B cell (primary cell): Measurements from ENCODE around the gene LRCOL1. TPM values are rescaled to one million over a fixed set of nuclear protein-coding genes. Genes with fewer than 3 reads are reported as not detected.

Experiments used
- ATAC-seq: fragments of 200-7000 bp; cut with Tn5 transposase; one replicate; pipeline ENCODE4 v1.10.0; 2021; ENCODE audit warnings: low read depth, mild to moderate bottlenecking, moderate number of reproducible peaks, moderate library complexity
- CTCF ChIA-PET: fragments of 350-600 bp; sonication (Branson Sonifier 250); formaldehyde crosslinking; loops from one replicate; lab custom pipeline; 2021; ENCODE audit warnings: antibody characterized with exemption, inconsistent platforms; lab: Charles Lee
- POLR2A ChIA-PET: fragments of 350-600 bp; sonication (Branson Sonifier 250); formaldehyde crosslinking; loops from one replicate; lab custom pipeline; 2021; ENCODE audit warnings: antibody characterized with exemption; lab: Charles Lee
- DNase-seq: peaks from one replicate; pipeline ENCODE4 v3.0.0; 2013
- H2AFZ ChIP-seq: 2 replicates; pipeline ENCODE4 v1.6.1; 2012; ENCODE audit warnings: mild to moderate bottlenecking, low read depth, low read length; ENCODE audit not compliant: insufficient read depth, poor library complexity, severe bottlenecking
- H3K27ac ChIP-seq, 2 donors: 1 replicate in 1 of 2; 2 replicates in 1 of 2; pipeline ENCODE4 v1.5.1; 2012 to 2013; ENCODE audit warnings: low read length in 2 of 2, mild to moderate bottlenecking in 2 of 2, moderate library complexity in 1 of 2
- H3K27me3 ChIP-seq, 4 experiments: fragments of 200-600 bp in 1 of 4; sonication (generic) in 1 of 4; replicated peaks in 1 of 4; 1 replicate in 2 of 4; 2 replicates in 2 of 4; pipeline versions ENCODE4 v1.6.1 to v1.7.0; 2013 to 2016; ENCODE audit warnings: low read length in 3 of 4, mild to moderate bottlenecking in 2 of 4, mixed read lengths in 1 of 4, moderate library complexity in 1 of 4; ENCODE audit not compliant: insufficient read depth in 4 of 4, control insufficient read depth in 3 of 4; ENCODE audit errors: control extremely low read depth in 1 of 4
- H3K36me3 ChIP-seq, 2 experiments: replicated peaks in 1 of 2; 1 replicate in 1 of 2; 2 replicates in 1 of 2; pipeline versions ENCODE4 v1.6.1 to v1.7.1; 2013; ENCODE audit warnings: low read length in 1 of 2; ENCODE audit not compliant: insufficient read depth in 2 of 2, control insufficient read depth in 1 of 2; ENCODE audit errors: control extremely low read depth in 1 of 2, extremely low read depth in 1 of 2
- H3K4me1 ChIP-seq, 2 donors: fragments of 200-600 bp in 1 of 2; sonication (generic) in 1 of 2; 1 replicate in 1 of 2; 2 replicates in 1 of 2; pipeline versions ENCODE4 v1.5.1 to v1.6.1; 2013 to 2017; ENCODE audit warnings: low read length in 2 of 2; ENCODE audit not compliant: control insufficient read depth in 2 of 2, insufficient read depth in 2 of 2
- H3K4me2 ChIP-seq: replicated peaks from 2 replicates; pipeline ENCODE3; 2012; ENCODE audit warnings: mild to moderate bottlenecking, low read depth, low read length; ENCODE audit not compliant: poor library complexity, severe bottlenecking
- H3K4me3 ChIP-seq, 5 experiments: fragments of 200-600 bp in 1 of 5; sonication (generic) in 1 of 5; 1 replicate in 3 of 5; 2 replicates in 2 of 5; pipeline versions ENCODE4 v1.5.1 to v1.7.0; 2011 to 2016; ENCODE audit warnings: low read length in 4 of 5, mild to moderate bottlenecking in 4 of 5, low read depth in 2 of 5, control low read depth in 1 of 5, moderate library complexity in 1 of 5; ENCODE audit not compliant: insufficient read depth in 1 of 5; ENCODE audit errors: control extremely low read depth in 1 of 5, extremely low read depth in 1 of 5
- H3K79me2 ChIP-seq: fragments of 200-600 bp; sonication (generic); one replicate; pipeline ENCODE4 v1.6.0; 2016; ENCODE audit warnings: low read length; ENCODE audit not compliant: control insufficient read depth, insufficient read depth
- H3K9ac ChIP-seq: fragments of 200-600 bp; sonication (generic); 2 replicates; pipeline ENCODE4 v1.6.1; 2017; ENCODE audit warnings: mild to moderate bottlenecking, low read length, moderate library complexity
- H3K9me3 ChIP-seq, 3 donors: one replicate each; pipeline versions ENCODE4 v1.6.1 to v1.7.1; 2013; ENCODE audit warnings: low read length in 2 of 3; ENCODE audit not compliant: control insufficient read depth in 2 of 3, insufficient read depth in 1 of 3; ENCODE audit errors: control extremely low read depth in 1 of 3
- H4K20me1 ChIP-seq: 2 replicates; pipeline ENCODE4 v1.6.0; 2012; ENCODE audit warnings: mild to moderate bottlenecking, low read length; ENCODE audit not compliant: insufficient read depth, control insufficient read depth, poor library complexity, severe bottlenecking
- H3K27ac Mint-ChIP-seq: one replicate; pipeline ENCODE4 v1.8.0; 2021; ENCODE audit warnings: mixed read lengths
- H3K27me3 Mint-ChIP-seq: one replicate; pipeline ENCODE4 v1.8.0; 2021; ENCODE audit warnings: mixed read lengths
- H3K4me1 Mint-ChIP-seq: one replicate; pipeline ENCODE4 v1.8.0; 2021; ENCODE audit warnings: mixed read lengths
- H3K4me3 Mint-ChIP-seq: one replicate; pipeline ENCODE4 v1.8.0; 2021; ENCODE audit warnings: mixed read lengths
- H3K9me3 Mint-ChIP-seq: one replicate; pipeline ENCODE4 v1.8.0; 2022; ENCODE audit warnings: mixed read lengths; ENCODE audit not compliant: insufficient read depth
- EZH2 ChIP-seq: IDR thresholded peaks from 2 replicates; pipeline ENCODE4 v1.6.1; 2012; ENCODE audit warnings: borderline replicate concordance, low read depth, mild to moderate bottlenecking, moderate library complexity, low read length; ENCODE audit not compliant: insufficient read depth, poor library complexity, severe bottlenecking
- WGBS: methylation state at CpG from one replicate; pipeline ENCODE4 v1.1.5; 2013; ENCODE audit warnings: missing lambda C conversion rate; ENCODE audit not compliant: insufficient coverage; 5-methylcytosine and 5-hydroxymethylcytosine counted together
- intact Hi-C: fragments of 100-400 bp; cut with micrococcal nuclease; formaldehyde crosslinking; loops from one replicate; pipeline ENCODE4 v1.10.0; 2022
- polyA plus RNA-seq: library from polyadenylated mRNA; depleted of rRNA; stranded (reverse); fragments of >200 nt; gene quantifications from 2 replicates; pipeline ENCODE4 v1.2.3, GENCODE V29; 2012
- total RNA-seq, 2 donors: library from RNA; stranded (reverse); fragments of 120-200 nt in 1 of 2; gene quantifications; 1 replicate in 1 of 2; 2 replicates in 1 of 2; pipeline versions ENCODE4 v1.2.3 to v1.2.4, GENCODE V29; 2013 to 2022
- TF ChIP-seq, protein P1 (sequence below): fragments of 200-600 bp; IDR thresholded peaks from one replicate; pipeline ENCODE4 v1.8.0; 2022; ENCODE audit warnings: antibody characterized with exemption, mild to moderate bottlenecking

The LRCOL1 gene
- total and polyA plus RNA-seq, 2 donors (not counting 1 experiment from before 2014, with no cell fraction given) = not detected

DNA sequence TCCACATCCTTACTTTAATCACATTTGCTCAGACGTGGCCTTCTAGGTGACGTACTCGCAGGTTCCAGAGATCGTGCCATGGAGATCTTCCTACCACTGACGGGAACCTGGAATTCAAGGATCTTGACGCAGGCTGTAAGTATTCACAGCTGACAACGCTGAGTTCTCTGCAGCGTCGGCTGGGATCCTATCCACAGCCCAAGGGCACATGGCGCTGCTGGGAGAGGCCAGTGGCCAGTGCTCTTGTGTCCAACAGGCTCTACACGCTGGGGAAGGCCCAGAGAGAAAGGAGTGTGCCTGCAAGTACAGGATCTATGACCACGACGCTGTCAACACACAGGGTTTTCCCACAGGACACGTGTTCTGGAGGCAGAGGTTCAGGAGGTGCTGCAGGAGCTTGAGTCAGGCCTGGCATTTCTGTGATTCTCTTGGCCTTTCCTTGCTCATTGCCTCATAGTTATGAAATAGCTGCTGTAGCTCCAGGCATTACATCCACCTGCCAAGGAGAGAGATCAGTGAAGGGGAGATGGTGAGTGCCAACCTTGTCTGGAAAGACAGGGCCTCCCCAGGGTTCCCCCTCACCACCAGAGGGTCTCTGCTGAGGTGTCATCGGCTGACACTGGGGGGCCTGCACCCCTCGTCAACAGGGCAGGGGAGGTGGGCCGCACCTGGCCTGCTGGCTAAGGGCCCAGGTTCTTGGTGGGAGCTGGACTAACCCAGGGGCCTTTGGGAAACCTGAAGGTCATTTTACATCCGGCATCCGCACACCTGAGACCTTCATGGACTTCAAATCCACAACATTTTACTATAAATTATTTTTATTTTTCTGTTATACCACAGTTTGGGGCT, 21.3 kb downstream of the LRCOL1 start:
- H3K9me3 ChIP-seq = peaks cover 0 to 13% (median 0%) of the 10 kb centered on the region in 3 donors
- peaks cover 0 to 6% (median 1%) of the 10 kb centered on the region in 4 experiments for H3K27me3 ChIP-seq
- no peaks in the 10 kb centered on the region for H4K20me1 ChIP-seq
- H2AFZ ChIP-seq = no peak overlapping the region
- POLR2A ChIA-PET = no interaction called here
- no peak overlapping the region for H3K4me3 Mint-ChIP-seq
- H3K27ac Mint-ChIP-seq = no peak overlapping the region
- ATAC-seq (no peak), DNase-seq (no peak)
- no peaks in the 10 kb centered on the region for H3K9me3 Mint-ChIP-seq
- no peak overlapping the region for H3K9ac ChIP-seq
- H3K36me3 ChIP-seq = peaks cover 0 to 5% of the 10 kb centered on the region in 2 experiments
- WGBS = 87% methylated on average over 16 of the region's 19 CpGs
- H3K4me1 Mint-ChIP-seq = no peaks in the 10 kb centered on the region
- CTCF ChIA-PET = no interaction called here
- intact Hi-C loops = no loop called here
- H3K4me2 ChIP-seq = no peak overlapping the region
- no peak overlapping the region for H3K27ac ChIP-seq
- peaks cover 5% of the 10 kb centered on the region for H3K27me3 Mint-ChIP-seq
- TF ChIP-seq EZH2 = no peak
- TF ChIP-seq, protein P1, sequence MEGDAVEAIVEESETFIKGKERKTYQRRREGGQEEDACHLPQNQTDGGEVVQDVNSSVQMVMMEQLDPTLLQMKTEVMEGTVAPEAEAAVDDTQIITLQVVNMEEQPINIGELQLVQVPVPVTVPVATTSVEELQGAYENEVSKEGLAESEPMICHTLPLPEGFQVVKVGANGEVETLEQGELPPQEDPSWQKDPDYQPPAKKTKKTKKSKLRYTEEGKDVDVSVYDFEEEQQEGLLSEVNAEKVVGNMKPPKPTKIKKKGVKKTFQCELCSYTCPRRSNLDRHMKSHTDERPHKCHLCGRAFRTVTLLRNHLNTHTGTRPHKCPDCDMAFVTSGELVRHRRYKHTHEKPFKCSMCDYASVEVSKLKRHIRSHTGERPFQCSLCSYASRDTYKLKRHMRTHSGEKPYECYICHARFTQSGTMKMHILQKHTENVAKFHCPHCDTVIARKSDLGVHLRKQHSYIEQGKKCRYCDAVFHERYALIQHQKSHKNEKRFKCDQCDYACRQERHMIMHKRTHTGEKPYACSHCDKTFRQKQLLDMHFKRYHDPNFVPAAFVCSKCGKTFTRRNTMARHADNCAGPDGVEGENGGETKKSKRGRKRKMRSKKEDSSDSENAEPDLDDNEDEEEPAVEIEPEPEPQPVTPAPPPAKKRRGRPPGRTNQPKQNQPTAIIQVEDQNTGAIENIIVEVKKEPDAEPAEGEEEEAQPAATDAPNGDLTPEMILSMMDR = no peak
- H3K79me2 ChIP-seq = no peaks in the 10 kb centered on the region
- H3K4me3 ChIP-seq = no peak overlapping the region
- no peaks in the 10 kb centered on the region for H3K4me1 ChIP-seq

DNA sequence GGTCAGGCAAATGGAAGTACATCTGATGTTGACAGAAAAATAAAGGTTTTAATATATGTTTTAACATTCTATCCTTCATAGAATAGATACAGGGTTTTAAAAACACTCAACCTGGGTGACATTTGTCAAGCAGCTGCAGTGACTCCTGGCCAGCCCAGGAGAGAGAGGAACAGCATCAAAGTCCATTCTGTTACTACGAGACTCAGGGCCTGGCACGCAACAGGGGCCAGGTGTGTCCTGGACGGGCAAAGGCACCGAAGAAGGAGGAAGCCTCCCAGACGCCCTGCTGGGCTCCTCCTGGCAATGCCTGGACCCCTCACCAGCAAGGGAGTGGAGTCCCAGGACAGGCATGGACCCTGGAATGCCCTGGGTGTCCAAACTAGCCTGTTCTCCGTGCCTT, 22.1 kb downstream of the LRCOL1 start:
- no peaks in the 10 kb centered on the region for H3K79me2 ChIP-seq
- no peak overlapping the region for H3K4me2 ChIP-seq
- DNase-seq (no peak), ATAC-seq (no peak)
- H3K27ac Mint-ChIP-seq = no peak overlapping the region
- H3K27me3 Mint-ChIP-seq = no peaks in the 10 kb centered on the region
- no peak overlapping the region for H3K9ac ChIP-seq
- no peak overlapping the region for H3K4me3 ChIP-seq
- no peaks in the 10 kb centered on the region for H3K4me1 ChIP-seq
- no peak overlapping the region for H3K27ac ChIP-seq
- TF ChIP-seq, protein P1 = no peak
- TF ChIP-seq EZH2 = no peak
- no peaks in the 10 kb centered on the region for H3K9me3 Mint-ChIP-seq
- 91% methylated on average over 6 of the region's 6 CpGs for WGBS
- no peaks in the 10 kb centered on the region for H4K20me1 ChIP-seq
- H3K36me3 ChIP-seq = peaks cover 0 to 7% of the 10 kb centered on the region in 2 experiments
- CTCF ChIA-PET = no interaction called here
- no peaks in the 10 kb centered on the region for H3K4me1 Mint-ChIP-seq
- H3K9me3 ChIP-seq = peaks cover 0 to 6% (median 0%) of the 10 kb centered on the region in 3 donors
- H3K27me3 ChIP-seq = peaks cover 0 to 2% (median 0%) of the 10 kb centered on the region in 4 experiments
- intact Hi-C loops = no loop called here
- no peak overlapping the region for H3K4me3 Mint-ChIP-seq
- POLR2A ChIA-PET = no interaction called here
- H2AFZ ChIP-seq = no peak overlapping the region
